ENCODE measurements around the gene SHLD2. TPM values are rescaled to one million over a fixed set of nuclear protein-coding genes. Genes with fewer than 3 reads are reported as not detected.
"Not testable (repeated sequence)": the region's sequence is repeated elsewhere in the genome, so short reads cannot be mapped to it uniquely, and the experiment has no call there.

Gene SHLD2
- total RNA-seq, 1 donor from 2014 or later: 26.4 TPM

DNA sequence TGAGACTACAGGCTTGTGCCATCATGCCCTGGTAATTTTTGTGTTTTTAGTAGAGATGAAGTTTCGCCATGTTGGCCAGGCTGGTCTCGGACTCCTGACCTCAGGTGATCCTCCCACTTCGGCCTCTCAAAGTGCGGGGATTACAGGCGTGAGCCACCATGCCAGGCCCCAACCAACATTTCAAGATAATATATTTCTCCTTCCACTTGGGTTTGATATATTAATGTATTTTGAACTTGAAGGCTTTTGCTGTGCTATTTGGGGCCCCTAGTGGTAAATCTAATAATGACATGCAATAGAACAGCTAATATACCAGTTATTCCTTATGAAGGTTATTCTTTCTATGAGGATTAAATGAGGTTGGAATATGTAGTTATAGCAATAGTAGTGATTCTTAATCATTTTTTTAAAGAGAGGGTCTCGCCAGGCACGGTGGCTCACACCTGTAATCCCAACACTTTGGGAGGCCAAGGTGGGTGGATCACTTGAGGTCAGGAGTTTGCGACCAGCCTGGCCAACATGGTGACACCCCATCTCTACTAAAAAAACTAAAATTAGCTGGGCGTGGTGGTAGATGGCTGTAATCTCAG, 54.1 kb downstream of the SHLD2 start:
- H3K36me3 ChIP-seq (ENCODE audit: control insufficient read depth, insufficient read depth, low read length); DNase-seq (ENCODE audit: low read depth); H3K4me3 ChIP-seq (ENCODE audit: low read depth, low read length); H3K27me3 ChIP-seq (ENCODE audit: control insufficient read depth, insufficient read depth, low read length): not testable (repeated sequence)

DNA sequence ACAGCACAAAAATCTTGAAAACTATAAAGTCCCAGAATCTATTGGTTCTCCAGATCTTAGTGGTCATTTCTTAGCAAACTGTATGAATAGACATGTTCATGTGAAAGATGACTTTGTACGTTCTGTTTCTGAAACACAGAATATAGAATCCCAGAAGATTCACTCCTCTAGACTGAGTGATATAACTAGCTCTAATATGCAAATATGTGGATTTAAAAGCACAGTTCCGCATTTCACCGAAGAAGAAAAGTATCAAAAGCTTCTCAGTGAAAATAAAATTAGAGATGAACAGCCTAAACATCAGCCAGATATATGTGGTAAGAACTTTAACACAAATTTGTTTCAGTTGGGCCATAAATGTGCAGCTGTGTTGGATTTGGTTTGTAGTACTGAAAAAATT, 56.5 kb downstream of the SHLD2 start:
- DNase-seq (ENCODE audit: low read depth); H3K36me3 ChIP-seq (ENCODE audit: control insufficient read depth, insufficient read depth, low read length); H3K27me3 ChIP-seq (ENCODE audit: control insufficient read depth, insufficient read depth, low read length); H3K4me3 ChIP-seq (ENCODE audit: low read depth, low read length): not testable (repeated sequence)

DNA sequence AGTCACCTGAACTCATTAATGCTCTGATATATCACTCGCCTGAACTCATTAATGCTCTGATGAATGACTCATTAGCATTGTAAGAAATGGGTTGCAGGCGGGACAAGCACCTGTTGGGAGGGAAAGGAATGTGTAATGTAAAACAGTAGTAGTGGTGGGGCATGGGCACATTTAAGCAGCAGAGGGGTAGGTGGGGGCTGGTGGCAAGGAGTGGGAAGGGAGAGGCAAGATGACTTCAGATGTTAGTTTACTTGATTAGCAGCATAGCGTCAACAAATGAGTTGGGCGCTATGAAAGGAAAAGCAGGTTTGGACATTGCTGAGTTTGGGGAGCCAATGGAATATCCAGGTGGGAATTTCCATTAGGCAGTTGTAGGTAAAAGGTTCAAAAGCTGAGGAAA, 61.8 kb downstream of the SHLD2 start:
- not testable (repeated sequence) for H3K36me3 ChIP-seq (ENCODE audit: control insufficient read depth, insufficient read depth, low read length); DNase-seq (ENCODE audit: low read depth); H3K4me3 ChIP-seq (ENCODE audit: low read depth, low read length); H3K27me3 ChIP-seq (ENCODE audit: control insufficient read depth, insufficient read depth, low read length)

DNA sequence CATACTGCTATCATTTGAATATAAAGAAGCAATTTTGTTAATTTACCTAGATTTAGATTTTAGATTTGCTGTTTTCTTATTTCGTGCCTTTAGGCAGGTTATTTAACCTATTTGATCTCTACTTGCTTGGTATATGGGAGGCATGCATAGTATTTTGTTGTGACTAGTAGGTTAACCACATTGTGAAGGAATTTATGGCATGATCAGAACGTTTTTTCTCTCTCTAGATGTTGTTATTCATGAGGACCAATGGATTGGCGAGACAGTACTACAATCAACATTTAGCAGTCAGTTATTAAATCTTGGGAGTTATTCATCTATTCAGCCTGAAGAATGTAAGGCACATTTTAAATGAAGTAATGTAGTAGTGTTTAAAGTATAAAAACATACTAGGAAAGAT, 62.8 kb downstream of the SHLD2 start:
- not testable (repeated sequence) for H3K36me3 ChIP-seq (ENCODE audit: control insufficient read depth, insufficient read depth, low read length); H3K4me3 ChIP-seq (ENCODE audit: low read depth, low read length); H3K27me3 ChIP-seq (ENCODE audit: control insufficient read depth, insufficient read depth, low read length)
- DNase-seq (ENCODE audit: low read depth): peak; percentile 25

DNA sequence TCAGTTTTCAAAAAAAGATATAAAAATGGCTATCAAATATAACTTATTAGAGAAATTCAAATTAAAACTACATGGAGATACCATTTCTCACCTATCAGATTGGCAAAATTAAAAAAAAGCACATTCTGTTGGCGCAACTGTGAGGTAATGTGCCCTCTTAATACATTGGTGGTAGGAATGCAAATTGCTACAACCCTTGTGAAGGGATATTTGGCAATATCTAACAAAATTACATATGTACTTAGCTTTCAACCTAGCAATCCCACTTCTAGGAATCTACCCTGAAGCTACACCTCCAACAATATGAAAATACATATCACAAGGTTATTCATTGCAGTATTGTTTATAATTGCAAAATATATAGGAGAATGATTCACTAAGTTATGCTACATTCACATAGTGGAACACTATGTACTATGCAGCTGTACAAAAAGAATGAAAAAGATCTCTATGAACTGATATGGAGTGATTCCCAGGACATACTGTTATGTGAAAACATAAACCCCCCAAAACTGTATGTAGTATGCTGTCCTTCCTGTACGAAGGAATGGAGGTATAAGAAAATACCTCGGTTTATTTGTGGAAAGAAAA, 67.8 kb downstream of the SHLD2 start:
- DNase-seq (ENCODE audit: low read depth); H3K36me3 ChIP-seq (ENCODE audit: control insufficient read depth, insufficient read depth, low read length): not testable (repeated sequence)

DNA sequence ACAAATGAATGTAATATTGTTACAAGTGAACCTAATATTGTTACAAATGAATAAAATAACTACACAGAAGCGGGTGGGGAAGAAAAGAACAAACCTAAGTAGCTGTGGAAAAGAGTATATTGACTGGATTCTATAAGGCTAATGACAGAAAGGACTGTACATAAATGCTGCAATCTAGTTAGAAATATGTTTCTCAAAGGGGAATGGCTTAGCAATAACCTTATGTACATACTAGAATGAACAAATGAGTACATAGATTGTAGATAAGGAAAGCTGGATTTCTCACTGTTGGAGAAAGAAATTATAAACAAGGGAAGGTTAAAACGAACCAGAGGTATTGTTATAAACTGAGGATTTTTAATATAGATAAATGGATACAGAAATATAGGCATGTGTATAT, 68.4 kb downstream of the SHLD2 start:
- not testable (repeated sequence) for H3K27me3 ChIP-seq (ENCODE audit: control insufficient read depth, insufficient read depth, low read length); DNase-seq (ENCODE audit: low read depth); H3K36me3 ChIP-seq (ENCODE audit: control insufficient read depth, insufficient read depth, low read length); H3K4me3 ChIP-seq (ENCODE audit: low read depth, low read length)

More for the DNA sequence above, 67.8 kb downstream of the SHLD2 start:
- H3K4me3 ChIP-seq (ENCODE audit: low read depth, low read length); H3K27me3 ChIP-seq (ENCODE audit: control insufficient read depth, insufficient read depth, low read length): not testable (repeated sequence)

DNA sequence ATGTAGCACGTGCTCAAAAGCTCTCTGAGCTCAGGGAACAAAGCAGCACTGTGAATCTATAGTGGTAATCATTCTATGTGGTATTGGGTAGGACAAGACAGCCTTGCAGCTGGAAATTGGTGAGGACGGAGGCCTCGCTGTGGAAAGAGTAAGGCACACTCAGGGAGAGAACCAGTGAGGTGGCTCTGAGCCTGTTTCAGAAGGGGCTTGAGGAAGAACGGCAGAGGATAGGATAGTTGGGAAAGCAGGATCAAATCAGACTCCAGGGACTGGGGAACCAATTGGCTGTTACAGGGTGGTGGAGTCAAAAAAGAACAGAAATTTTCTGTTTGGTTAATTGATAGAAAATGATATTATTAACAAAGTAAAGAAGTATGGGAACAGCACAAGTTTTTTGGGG, 74.9 kb downstream of the SHLD2 start:
- not testable (repeated sequence) for H3K4me3 ChIP-seq (ENCODE audit: low read depth, low read length); DNase-seq (ENCODE audit: low read depth); H3K36me3 ChIP-seq (ENCODE audit: control insufficient read depth, insufficient read depth, low read length); H3K27me3 ChIP-seq (ENCODE audit: control insufficient read depth, insufficient read depth, low read length)

DNA sequence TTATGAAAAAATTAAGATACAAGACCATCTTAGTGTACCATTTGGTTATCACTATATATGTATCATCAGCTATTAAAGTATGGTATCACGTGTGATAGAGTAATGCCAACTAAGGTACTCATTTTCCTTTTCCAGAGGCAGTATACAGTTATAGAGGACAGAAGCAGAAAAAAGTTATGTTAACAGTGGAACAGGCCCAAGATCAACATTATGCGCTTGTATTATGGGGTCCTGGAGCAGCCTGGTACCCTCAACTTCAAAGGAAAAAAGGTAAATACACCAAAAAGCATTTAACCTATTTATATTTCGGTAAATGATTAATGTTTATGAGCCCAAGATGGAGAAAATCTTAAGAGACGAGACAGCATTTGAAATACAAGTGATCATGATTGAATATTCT, 75.7 kb downstream of the SHLD2 start:
- not testable (repeated sequence) for H3K36me3 ChIP-seq (ENCODE audit: control insufficient read depth, insufficient read depth, low read length); DNase-seq (ENCODE audit: low read depth); H3K4me3 ChIP-seq (ENCODE audit: low read depth, low read length); H3K27me3 ChIP-seq (ENCODE audit: control insufficient read depth, insufficient read depth, low read length)

DNA sequence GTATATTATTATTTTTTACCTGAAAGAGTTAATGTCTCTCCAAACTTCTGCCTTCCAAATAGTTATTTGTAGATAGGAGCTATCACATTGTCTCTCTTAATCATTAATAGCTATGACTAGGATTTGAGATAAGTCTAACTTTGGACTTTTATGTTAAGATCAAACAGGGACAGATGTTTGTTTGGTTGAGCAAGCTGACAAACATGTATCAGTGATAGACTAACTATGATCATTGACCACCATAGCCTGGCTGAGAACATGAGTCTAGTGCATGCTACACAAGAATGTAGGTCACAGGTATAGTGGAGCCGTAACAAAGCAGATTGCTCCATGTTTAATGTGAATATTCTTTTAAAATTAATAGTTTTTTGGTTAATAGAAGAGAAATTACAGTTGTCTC, 76.7 kb downstream of the SHLD2 start:
- DNase-seq (ENCODE audit: low read depth); H3K36me3 ChIP-seq (ENCODE audit: control insufficient read depth, insufficient read depth, low read length); H3K4me3 ChIP-seq (ENCODE audit: low read depth, low read length); H3K27me3 ChIP-seq (ENCODE audit: control insufficient read depth, insufficient read depth, low read length): not testable (repeated sequence)

DNA sequence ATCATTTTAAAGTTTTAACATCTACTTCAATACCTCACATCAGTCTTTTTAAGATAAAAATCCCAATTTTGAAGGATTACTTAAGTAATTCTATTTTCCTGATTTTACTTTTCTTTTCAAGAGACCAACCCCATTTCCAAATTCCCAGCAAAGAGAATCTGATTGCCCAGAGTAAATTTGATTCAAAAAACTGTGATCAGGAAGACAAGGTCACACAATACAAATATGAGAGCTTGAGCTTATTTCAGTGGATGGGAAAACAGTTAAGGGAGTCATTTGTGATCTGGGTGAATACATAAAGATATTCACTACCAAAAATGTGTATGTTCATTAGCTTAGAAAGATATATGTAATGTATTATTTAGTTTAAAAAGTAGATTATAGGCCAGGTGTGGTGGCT, 77.2 kb downstream of the SHLD2 start:
- H3K36me3 ChIP-seq (ENCODE audit: control insufficient read depth, insufficient read depth, low read length): not testable (repeated sequence)

DNA sequence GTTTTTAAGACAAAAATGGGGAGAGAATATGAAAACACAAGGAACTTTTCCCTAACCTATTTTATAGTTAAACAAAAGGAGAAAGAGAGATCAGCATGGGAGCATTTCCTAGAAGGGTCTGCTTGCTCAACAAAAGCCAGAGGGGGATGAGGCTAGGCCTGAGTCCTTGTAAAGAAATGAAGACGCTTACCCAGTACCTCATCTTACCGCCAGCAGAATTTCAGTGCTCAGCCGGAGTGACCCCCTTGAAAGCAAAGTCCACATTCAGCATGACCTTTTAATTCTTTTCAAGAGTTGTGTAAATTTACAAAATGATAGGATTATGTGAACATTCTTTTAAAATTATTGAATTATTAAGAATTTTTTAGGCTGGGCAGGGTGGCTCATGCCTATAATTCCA, 82.6 kb downstream of the SHLD2 start:
- H3K36me3 ChIP-seq (ENCODE audit: control insufficient read depth, insufficient read depth, low read length); H3K4me3 ChIP-seq (ENCODE audit: low read depth, low read length); H3K27me3 ChIP-seq (ENCODE audit: control insufficient read depth, insufficient read depth, low read length); DNase-seq (ENCODE audit: low read depth): not testable (repeated sequence)

More for the DNA sequence above, 77.2 kb downstream of the SHLD2 start:
- H3K4me3 ChIP-seq (ENCODE audit: low read depth, low read length); DNase-seq (ENCODE audit: low read depth); H3K27me3 ChIP-seq (ENCODE audit: control insufficient read depth, insufficient read depth, low read length): not testable (repeated sequence)

DNA sequence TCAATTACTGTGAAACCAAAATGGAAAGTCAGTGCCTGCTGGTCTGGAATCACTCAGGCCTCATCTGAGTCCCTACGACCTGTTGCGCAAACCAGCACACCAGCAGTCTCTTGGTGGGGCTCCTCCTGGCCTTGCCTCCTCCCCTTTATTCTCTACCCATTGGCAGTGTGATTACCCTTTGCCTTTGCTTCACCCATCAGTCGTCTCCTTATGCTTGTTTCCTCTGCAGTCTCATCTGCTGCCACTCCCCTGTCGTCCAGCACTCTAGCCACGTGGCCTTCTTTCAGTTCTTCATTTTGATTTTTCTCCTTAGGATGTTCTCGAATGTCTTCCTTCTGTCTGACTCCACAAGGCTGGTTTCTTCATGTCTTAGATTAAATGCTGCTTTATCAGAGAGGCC, 89.4 kb downstream of the SHLD2 start:
- DNase-seq (ENCODE audit: low read depth); H3K27me3 ChIP-seq (ENCODE audit: control insufficient read depth, insufficient read depth, low read length); H3K36me3 ChIP-seq (ENCODE audit: control insufficient read depth, insufficient read depth, low read length); H3K4me3 ChIP-seq (ENCODE audit: low read depth, low read length): not testable (repeated sequence)

DNA sequence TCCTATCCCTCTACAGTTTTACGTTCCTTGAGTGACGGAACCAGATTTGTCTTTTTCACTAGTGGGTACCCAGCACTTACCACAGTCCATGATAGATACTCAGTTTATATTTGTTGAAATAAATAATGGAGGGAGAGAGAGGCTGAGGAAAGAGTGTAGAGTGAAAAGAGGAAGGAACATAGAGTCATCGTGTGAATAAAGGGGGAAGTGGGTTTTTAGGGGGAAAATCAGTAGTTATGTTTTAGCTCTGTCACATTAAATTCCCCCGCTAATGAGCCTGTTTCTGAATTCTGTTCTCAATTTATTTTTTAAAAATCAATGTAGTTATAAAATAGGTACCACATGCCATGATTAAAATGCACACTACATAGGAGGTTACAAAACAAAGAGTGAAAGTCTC, 91.0 kb downstream of the SHLD2 start:
- not testable (repeated sequence) for H3K36me3 ChIP-seq (ENCODE audit: control insufficient read depth, insufficient read depth, low read length); H3K27me3 ChIP-seq (ENCODE audit: control insufficient read depth, insufficient read depth, low read length); DNase-seq (ENCODE audit: low read depth); H3K4me3 ChIP-seq (ENCODE audit: low read depth, low read length)

DNA sequence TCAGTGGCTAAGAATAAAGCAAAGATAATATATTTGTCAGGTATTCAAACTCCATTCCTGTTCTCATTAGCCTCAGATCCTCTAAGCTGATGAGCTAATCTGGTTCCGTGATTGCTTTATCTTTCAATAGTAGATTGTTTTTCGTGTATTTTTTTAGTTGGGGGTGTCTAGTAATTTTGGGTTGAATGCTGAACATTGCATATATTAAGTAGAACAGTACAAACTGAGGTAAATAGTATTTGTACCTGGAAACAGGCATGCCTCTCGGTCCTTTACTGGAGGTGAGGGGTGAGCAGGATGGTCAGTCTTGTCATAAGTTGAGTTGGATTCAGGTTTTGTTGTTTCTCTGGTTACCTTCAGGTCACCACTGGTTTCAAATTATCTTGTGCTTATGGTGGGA, 92.6 kb downstream of the SHLD2 start:
- not testable (repeated sequence) for DNase-seq (ENCODE audit: low read depth); H3K36me3 ChIP-seq (ENCODE audit: control insufficient read depth, insufficient read depth, low read length); H3K4me3 ChIP-seq (ENCODE audit: low read depth, low read length); H3K27me3 ChIP-seq (ENCODE audit: control insufficient read depth, insufficient read depth, low read length)

DNA sequence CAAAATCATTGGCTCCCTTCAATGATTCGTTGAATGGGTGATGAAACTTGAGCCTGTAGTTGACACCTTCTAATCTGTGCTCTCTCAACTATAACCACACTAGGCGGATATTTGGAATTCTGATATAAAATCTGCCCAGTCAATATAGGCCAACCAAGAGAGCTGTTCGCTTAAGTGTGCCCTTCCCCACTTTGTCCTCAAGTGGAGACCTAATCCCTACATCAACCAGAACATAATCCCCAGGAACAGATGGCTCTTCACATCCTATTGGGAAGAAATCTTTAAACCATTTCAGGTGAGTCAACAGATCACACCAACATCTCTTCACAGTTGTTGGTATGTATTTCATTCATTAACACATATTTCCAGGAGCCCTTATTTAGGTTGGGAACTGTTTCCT, 96.8 kb downstream of the SHLD2 start:
- not testable (repeated sequence) for H3K27me3 ChIP-seq (ENCODE audit: control insufficient read depth, insufficient read depth, low read length); DNase-seq (ENCODE audit: low read depth); H3K36me3 ChIP-seq (ENCODE audit: control insufficient read depth, insufficient read depth, low read length); H3K4me3 ChIP-seq (ENCODE audit: low read depth, low read length)

DNA sequence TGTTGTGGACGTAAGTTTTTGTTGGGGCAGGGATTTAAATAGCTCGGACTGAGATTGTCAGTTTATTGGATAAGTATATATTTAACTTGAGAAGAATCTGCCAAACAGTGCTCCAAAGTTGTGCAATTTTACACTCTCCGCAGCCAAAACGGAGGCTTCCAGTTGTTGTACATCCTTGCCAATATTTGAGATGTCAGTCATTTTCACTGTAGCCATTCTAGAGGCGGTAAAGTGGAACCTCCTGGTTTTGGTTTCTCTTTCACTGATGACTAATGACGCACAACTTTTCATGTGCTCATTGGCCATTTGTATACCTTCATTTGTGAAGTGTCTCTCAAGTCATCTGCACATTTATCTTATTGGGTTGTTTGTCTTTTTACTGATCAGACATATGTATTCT, 105.9 kb downstream of the SHLD2 start:
- not testable (repeated sequence) for DNase-seq (ENCODE audit: low read depth); H3K4me3 ChIP-seq (ENCODE audit: low read depth, low read length); H3K36me3 ChIP-seq (ENCODE audit: control insufficient read depth, insufficient read depth, low read length); H3K27me3 ChIP-seq (ENCODE audit: control insufficient read depth, insufficient read depth, low read length)
